Epithelial cell of proximal tubule (primary cell): ENCODE results near the gene PAPPA. TPM values are rescaled to one million over a fixed set of nuclear protein-coding genes. Genes with fewer than 3 reads are reported as not detected.

Source experiments
- DNase-seq: peaks from one replicate; pipeline ENCODE4 v3.0.0-alpha.2; 2011; ENCODE audit warnings: low read depth
- H3K4me3 ChIP-seq: 2 replicates; pipeline ENCODE4 v1.5.1; 2011; ENCODE audit warnings: low read depth, mild to moderate bottlenecking, low read length
- total RNA-seq: library from RNA; depleted of rRNA; stranded (reverse); fragments of >200 nt; gene quantifications from 2 replicates; pipeline ENCODE4 v1.2.3, GENCODE V29; 2015
- TF ChIP-seq, protein P1 (sequence below): conservative IDR thresholded peaks from 2 replicates; pipeline ENCODE4 v1.5.1; 2012; ENCODE audit warnings: low read depth, mild to moderate bottlenecking, low read length

PAPPA gene
- total RNA-seq, 1 donor from 2014 or later: 2.5 TPM

DNA sequence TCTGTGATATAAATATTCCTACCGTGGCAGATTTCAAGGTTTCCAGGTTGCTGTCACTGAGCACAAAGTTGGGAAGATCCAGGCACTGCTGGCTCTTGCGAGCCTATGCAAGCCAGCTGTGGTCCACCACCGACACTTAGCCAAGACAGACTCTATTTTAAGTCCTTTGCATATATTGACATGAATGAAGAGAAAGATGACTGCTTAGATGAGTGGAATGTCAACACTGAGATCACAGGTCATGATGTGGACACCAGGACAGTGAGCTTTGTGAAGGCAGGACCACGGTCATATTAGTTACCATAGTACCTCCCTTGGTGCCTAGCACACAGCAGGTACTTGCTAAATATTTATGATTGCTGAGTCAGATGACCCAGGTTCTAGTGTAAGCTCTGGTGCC is 217.0 kb downstream of the PAPPA start:
- TF ChIP-seq, protein P1, sequence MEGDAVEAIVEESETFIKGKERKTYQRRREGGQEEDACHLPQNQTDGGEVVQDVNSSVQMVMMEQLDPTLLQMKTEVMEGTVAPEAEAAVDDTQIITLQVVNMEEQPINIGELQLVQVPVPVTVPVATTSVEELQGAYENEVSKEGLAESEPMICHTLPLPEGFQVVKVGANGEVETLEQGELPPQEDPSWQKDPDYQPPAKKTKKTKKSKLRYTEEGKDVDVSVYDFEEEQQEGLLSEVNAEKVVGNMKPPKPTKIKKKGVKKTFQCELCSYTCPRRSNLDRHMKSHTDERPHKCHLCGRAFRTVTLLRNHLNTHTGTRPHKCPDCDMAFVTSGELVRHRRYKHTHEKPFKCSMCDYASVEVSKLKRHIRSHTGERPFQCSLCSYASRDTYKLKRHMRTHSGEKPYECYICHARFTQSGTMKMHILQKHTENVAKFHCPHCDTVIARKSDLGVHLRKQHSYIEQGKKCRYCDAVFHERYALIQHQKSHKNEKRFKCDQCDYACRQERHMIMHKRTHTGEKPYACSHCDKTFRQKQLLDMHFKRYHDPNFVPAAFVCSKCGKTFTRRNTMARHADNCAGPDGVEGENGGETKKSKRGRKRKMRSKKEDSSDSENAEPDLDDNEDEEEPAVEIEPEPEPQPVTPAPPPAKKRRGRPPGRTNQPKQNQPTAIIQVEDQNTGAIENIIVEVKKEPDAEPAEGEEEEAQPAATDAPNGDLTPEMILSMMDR: no peak
- H3K4me3 ChIP-seq: no peak overlapping the region
- DNase-seq: no peak

DNA sequence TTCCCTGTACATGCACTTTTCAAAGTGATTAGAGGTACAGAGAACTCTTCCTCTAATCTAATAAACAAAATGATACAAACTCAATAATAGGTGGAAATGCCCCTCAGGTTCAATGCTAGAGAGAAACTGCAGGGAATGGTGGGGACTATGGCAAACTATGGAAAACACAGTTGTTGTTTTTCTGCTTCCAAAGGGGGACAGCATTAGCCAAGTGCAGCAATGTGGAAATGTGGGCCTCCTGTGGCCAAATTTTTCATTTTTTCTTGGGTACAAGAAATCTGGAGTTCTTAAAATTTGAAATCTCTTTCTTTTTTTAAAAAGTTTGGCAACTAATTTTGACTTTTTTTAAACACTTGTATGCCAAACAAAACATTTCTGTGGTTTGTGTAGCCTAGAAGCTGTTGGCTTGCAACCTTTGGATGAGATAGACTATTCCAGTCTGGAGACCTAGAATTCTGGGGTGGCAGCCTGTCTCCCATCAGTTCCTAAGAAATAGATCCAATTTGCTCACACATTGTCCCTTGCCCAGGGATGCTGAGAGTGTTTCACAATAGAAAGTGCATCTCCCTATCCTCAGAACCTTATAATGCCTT is 218.6 kb downstream of the PAPPA start:
- TF ChIP-seq, protein P1: no peak
- no peak overlapping the region for H3K4me3 ChIP-seq
- DNase-seq: no peak

DNA sequence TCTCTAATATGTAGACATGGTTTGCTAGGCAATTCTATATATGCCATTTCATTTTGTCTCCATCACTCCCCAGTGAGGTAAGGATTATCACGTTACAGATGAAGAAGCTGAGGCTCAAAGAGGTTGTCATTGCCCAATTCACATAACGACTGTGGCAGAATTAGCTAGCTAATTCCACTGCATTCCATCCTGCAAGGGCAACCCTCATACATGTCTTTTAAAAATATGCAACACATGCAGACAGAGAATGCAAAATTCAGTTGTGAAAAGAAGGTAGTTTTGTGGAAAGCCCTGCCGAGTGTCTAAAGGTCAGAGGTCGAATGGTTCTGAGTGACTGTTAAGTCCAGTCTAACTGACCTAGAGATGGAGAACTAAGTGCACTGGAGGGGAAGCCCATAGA is 219.2 kb downstream of the PAPPA start:
- no peak for DNase-seq
- no peak overlapping the region for H3K4me3 ChIP-seq
- TF ChIP-seq, protein P1: no peak

DNA sequence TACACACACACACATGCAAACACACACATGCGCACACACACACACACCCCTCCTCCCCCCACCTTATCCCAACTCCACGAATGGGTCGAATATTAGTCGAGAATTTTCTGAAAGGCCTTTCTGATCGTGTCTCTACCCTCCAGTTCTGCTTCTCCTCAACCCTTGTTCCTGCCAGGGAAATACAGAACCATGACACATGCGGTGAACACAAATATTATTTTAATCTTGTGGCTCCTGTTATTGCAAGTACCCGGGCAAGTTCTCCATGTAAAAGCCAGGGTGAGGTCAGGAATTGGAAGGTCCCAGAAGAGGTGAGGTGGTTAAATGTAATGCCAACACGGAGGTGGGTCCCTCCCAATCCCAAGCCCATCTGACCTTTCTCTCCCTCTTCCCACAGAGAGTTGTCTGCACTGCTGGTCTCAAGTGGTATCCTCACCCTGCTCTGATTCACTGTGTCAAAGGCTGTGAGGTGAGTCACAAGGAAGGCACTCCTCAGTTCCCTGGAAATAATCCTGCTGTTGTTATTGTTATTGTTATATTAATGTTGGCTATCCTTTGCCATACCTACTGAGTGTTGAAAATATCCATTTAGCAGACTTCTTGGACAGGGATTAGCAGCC is 223.7 kb downstream of the PAPPA start:
- TF ChIP-seq, protein P1: no peak
- H3K4me3 ChIP-seq: no peak overlapping the region
- DNase-seq: peak; percentile 81

DNA sequence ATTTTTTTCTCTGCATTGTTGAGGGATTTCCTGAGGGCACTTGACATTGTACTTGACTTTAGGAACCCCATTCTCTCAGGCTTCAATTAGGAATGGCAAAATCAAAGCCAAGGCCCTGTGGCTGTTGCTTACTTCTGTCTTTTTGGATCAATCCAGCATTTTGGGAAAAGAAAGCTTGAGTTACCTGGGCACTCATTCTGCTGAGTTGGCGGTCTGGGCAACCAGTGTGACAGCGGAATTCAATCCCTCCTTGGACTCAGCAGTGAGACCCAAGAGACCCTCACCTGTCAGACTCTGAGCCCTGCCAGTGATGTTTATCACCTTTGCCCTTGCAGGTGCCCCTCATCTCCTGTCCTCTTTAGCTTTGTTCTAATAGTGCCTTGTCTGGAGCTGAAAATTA is 225.3 kb downstream of the PAPPA start:
- TF ChIP-seq, protein P1: no peak
- no peak overlapping the region for H3K4me3 ChIP-seq
- no peak for DNase-seq

DNA sequence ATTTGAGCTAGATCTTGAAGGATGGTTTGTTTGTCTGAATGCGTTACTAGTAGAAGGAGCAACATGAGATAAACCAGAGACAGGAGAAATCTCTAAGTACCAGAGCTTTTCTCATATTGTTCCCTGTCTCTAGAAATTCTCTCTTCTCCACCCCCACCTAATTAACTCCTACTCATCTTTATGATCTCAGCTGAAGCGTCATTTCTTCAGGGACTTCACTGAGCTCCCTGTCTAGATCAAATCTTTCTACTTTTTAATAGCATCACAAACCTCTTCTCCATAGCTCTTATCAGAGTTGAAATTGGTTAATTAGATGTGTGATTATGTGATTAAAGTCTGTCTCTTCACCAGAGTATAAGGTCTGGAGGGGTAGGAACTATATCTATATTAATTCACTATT is 226.2 kb downstream of the PAPPA start:
- no peak for DNase-seq
- H3K4me3 ChIP-seq: no peak overlapping the region
- TF ChIP-seq, protein P1: no peak

DNA sequence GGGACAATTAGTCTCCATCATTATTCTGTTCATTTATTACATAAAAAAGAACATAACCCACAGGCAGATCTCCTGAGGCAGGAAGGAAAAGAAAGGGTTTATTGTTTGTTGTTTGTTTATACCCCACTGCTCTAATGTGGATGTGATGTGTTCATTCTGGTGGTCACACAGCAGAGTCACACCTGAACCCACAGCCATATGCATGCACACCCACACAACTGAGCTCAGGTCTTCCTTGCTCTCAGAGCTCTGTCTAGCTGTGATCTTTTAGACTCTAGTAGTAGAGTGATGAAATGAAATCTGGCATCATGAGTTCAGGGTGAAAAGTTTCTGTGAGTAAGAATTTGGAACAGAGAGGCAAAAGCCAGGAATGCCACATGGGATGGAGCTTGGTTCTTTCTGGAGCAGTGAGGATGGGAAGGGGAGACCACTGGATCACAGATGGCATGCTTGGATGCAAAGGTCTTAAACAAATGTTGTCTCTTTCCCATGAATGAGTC is 227.0 kb downstream of the PAPPA start:
- H3K4me3 ChIP-seq: no peak overlapping the region
- DNase-seq: no peak
- TF ChIP-seq, protein P1: no peak
